ENCODE measurements around the gene PITPNM1. TPM values are rescaled to one million over a fixed set of nuclear protein-coding genes. Genes with fewer than 3 reads are reported as not detected.
A peak's percentile ranks its signal among the peaks of the same experiment; 100 is the strongest.

Gene PITPNM1
- total RNA-seq, 1 experiment from 2014 or later, result 65.0 TPM

- ChIA-PET POLR2A (no interaction called here), CTCF (interaction anchor here (0.7 kb wide), 1 partner anchor 817 kb away, joined by 4 read pairs; no protein-coding TSS in a partner anchor)
- Mint-ChIP-seq H3K27ac (ENCODE audit: unreplicated experiment) (no peak overlapping the region), H3K4me1 (ENCODE audit: low read depth, unreplicated experiment) (peaks cover 3% of the 10 kb centered on the region), H3K36me3 (ENCODE audit: insufficient read depth, unreplicated experiment) (peaks cover 87% of the 10 kb centered on the region), H3K27me3 (ENCODE audit: insufficient read depth, unreplicated experiment) (no peaks in the 10 kb centered on the region), H3K4me3 (ENCODE audit: unreplicated experiment) (no peak overlapping the region), H3K9me3 (ENCODE audit: unreplicated experiment) (no peaks in the 10 kb centered on the region)
- intact Hi-C loops (cut with micrococcal nuclease; ENCODE audit: unreplicated experiment), result no loop called here
- Histone ChIP-seq H3K36me3 (ENCODE audit: control insufficient read depth, insufficient read depth, low read length) (peaks cover 8% of the 10 kb centered on the region; the same call in 1 of the 2 replicates), H3K4me3 (ENCODE audit: low read depth, low read length) (no peak overlapping the region), H3K4me1 (0 out of 2 replicates have a peak, but pooled peaks cover 5% of the 10 kb centered on the region), H3K9me3 (no peaks in the 10 kb centered on the region), H3K27me3 (replicated peaks; ENCODE audit: control insufficient read depth, insufficient read depth, low read length) (no peaks in the 10 kb centered on the region)
- no peak for TF ChIP-seq CTCF (IDR thresholded peaks at IDR 0.05; ENCODE audit: insufficient read depth in 1 of 2, low read depth in 1 of 2, low read length in 1 of 2, severe bottlenecking in 1 of 2, unreplicated experiment in 1 of 2)
- BruUV-seq (replicated peaks), result no TSS peak
- DNase-seq, result peak in 1 of 2 experiments; percentile 46
Observed at GRCh38 chr11:67494371-67495233, 10.6 kb downstream of the PITPNM1 start.

GRCh38 chr11:67493548-67494370, 11.4 kb downstream of the PITPNM1 start:
- intact Hi-C loops (cut with micrococcal nuclease; ENCODE audit: unreplicated experiment), result no loop called here
- Mint-ChIP-seq H3K36me3 (ENCODE audit: insufficient read depth, unreplicated experiment) (peaks cover 86% of the 10 kb centered on the region), H3K9me3 (ENCODE audit: unreplicated experiment) (no peaks in the 10 kb centered on the region), H3K27ac (ENCODE audit: unreplicated experiment) (no peak overlapping the region), H3K4me1 (ENCODE audit: low read depth, unreplicated experiment) (peaks cover 6% of the 10 kb centered on the region), H3K27me3 (ENCODE audit: insufficient read depth, unreplicated experiment) (no peaks in the 10 kb centered on the region), H3K4me3 (ENCODE audit: unreplicated experiment) (no peak overlapping the region)
- ChIA-PET CTCF (no interaction called here), POLR2A (interaction anchor here (1.2 kb wide), 1 partner anchor 73 kb away, joined by 6 read pairs; no protein-coding TSS in a partner anchor)
- BruUV-seq (replicated peaks), result no TSS peak
- Histone ChIP-seq H3K9me3 (no peaks in the 10 kb centered on the region), H3K36me3 (ENCODE audit: control insufficient read depth, insufficient read depth, low read length) (peaks cover 10% of the 10 kb centered on the region; the same call in 1 of the 2 replicates), H3K4me3 (ENCODE audit: low read depth, low read length) (no peak overlapping the region), H3K27me3 (replicated peaks; ENCODE audit: control insufficient read depth, insufficient read depth, low read length) (no peaks in the 10 kb centered on the region), H3K4me1 (0 out of 2 replicates have a peak, but pooled peaks cover 5% of the 10 kb centered on the region)
- no peak for DNase-seq
- TF ChIP-seq CTCF (IDR thresholded peaks at IDR 0.05; ENCODE audit: insufficient read depth in 1 of 2, low read depth in 1 of 2, low read length in 1 of 2, severe bottlenecking in 1 of 2, unreplicated experiment in 1 of 2), result no peak
